GM12801 (cell line): Measurements from ENCODE around the gene CDH12.

Source experiments
- CTCF ChIP-seq: IDR thresholded peaks from one replicate; pipeline ENCODE4 v1.5.1; 2011; ENCODE audit warnings: control low read depth; ENCODE audit not compliant: insufficient read length; ENCODE audit errors: extremely low read depth

Gene CDH12

GRCh38 chr5:22341406-22341805 is 511.7 kb downstream of the CDH12 start:
- TF ChIP-seq CTCF = no peak

GRCh38 chr5:22329683-22330082 is 523.5 kb downstream of the CDH12 start:
- TF ChIP-seq CTCF = no peak

GRCh38 chr5:22319798-22320197 is 533.3 kb downstream of the CDH12 start:
- TF ChIP-seq CTCF = no peak

GRCh38 chr5:22316294-22316693 is 536.9 kb downstream of the CDH12 start:
- no peak for TF ChIP-seq CTCF

- TF ChIP-seq CTCF = no peak
Measured at GRCh38 chr5:22314548-22314947, 538.6 kb downstream of the CDH12 start.

- TF ChIP-seq CTCF = no peak
Measured at GRCh38 chr5:22306011-22306410, 547.1 kb downstream of the CDH12 start.

- no peak for TF ChIP-seq CTCF
Measured at GRCh38 chr5:22295832-22296231, 557.3 kb downstream of the CDH12 start.

- no peak for TF ChIP-seq CTCF
Measured at GRCh38 chr5:22293147-22293546, 560.0 kb downstream of the CDH12 start.
